KOPT-K1 (cell line): ENCODE data around the gene PDE4B.

ENCODE experiments used
- H3K27ac ChIP-seq: fragments of 200-600 bp; sonication (generic); 2 replicates; pipeline ENCODE4 v1.5.1; 2016; ENCODE audit warnings: antibody characterized with exemption, mild to moderate bottlenecking, low read depth, low read length; ENCODE audit not compliant: poor library complexity, severe bottlenecking
- H3K36me3 ChIP-seq: fragments of 200-600 bp; sonication (generic); 2 replicates; pipeline ENCODE4 v1.5.1; 2017; ENCODE audit warnings: antibody characterized with exemption, mild to moderate bottlenecking, low read length, moderate library complexity; ENCODE audit not compliant: insufficient read depth
- H3K9me3 ChIP-seq: fragments of 200-600 bp; sonication (generic); 2 replicates; pipeline ENCODE4 v1.5.1; 2017; ENCODE audit warnings: antibody characterized with exemption, low read length, mild to moderate bottlenecking; ENCODE audit not compliant: insufficient read depth, poor library complexity, severe bottlenecking

PDE4B gene

DNA sequence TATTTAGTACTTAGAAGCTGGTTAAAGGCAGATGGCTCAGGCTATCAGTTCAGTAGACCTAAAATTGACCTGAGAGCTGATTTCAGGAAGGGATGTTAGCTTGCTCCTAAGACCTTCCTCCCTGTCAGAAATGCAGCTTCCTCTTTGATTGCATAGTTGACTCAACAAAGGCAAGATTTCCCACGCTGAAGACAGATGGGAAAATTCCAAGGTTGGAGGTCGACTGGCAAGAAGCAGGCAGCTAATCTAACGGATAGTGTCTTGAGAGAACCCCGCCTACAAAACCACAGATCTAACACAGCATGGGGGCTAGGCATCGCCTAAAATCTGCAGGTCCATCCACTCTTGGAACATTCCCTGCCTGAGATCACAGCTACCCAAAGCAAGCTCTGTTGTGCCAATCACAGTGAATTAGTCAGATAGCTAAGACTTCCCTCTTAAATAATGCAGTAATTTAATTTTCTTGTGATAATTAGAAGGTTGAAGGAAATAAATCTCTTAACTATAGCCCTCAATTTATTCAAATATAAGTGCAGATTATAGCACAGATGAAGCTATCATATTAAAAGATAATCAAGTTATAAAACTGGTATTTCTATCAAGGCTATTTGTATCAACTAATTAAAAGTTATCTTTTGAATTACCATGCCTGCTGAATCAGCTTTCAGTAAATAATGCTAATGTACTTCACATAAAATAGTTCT lies 383.5 kb downstream of the PDE4B start:
- no peaks in the 10 kb centered on the region for H3K9me3 ChIP-seq
- no peaks in the 10 kb centered on the region for H3K36me3 ChIP-seq
- no peak overlapping the region for H3K27ac ChIP-seq

DNA sequence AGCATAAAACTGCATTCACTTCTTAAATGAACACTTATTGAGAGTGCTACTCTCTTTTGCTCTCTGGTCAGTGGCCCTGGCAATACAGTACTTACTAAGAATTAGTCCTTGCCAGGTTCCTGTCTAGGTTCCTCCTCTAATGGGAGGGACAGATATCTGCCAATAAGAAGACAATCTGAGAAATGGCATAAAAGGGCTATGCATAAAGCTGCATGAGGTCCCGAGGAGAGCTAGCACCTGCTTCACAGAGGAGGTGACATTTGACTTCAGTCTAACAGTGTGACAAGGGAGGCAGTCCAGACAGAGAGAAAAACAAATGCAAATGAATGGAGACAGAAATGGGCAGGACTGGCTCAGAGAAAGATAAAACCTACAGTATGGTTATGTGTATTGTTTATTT lies 384.1 kb downstream of the PDE4B start:
- Histone ChIP-seq H3K9me3 (no peaks in the 10 kb centered on the region), H3K36me3 (no peaks in the 10 kb centered on the region), H3K27ac (no peak overlapping the region)

DNA sequence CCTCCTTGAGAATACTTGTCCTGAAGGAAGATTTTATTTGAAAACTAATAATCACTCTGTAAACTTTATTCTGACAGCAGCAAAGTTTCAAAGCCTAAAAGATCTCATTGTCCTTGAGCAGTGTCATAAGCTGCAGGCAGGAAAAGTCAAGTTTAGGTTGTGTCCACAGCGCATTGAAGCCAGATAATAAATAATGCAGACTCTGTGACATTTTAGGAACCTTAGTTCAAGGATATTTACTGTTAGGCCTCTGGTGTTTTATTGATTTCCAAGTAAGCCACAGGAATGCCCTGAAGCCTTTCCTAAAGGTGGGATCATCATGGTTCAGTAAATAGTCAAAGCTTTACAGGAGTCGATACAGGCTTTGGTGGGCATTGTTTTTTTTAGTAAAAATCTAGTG lies 384.8 kb downstream of the PDE4B start:
- H3K9me3 ChIP-seq: no peaks in the 10 kb centered on the region
- no peak overlapping the region for H3K27ac ChIP-seq
- H3K36me3 ChIP-seq: no peaks in the 10 kb centered on the region

DNA sequence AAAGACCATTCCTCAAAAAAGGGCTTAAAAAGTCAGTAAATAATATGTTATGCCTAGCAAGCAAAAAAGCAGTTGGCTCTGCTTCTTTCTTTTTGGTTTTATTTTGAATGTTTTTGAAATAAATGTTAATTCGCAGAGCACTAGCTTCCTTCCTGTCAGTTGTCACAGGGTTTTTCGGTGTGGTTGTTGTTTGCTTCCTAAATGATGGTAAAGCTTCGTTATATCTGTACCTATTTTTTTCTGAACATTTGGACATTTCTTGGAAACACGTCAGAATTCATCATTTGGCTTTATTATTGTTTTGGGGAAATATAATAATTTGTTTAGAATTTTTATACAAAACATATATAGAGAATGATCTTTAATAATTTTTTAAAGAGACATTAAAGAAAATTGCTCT lies 389.3 kb downstream of the PDE4B start:
- no peaks in the 10 kb centered on the region for H3K36me3 ChIP-seq
- no peak overlapping the region for H3K27ac ChIP-seq

DNA sequence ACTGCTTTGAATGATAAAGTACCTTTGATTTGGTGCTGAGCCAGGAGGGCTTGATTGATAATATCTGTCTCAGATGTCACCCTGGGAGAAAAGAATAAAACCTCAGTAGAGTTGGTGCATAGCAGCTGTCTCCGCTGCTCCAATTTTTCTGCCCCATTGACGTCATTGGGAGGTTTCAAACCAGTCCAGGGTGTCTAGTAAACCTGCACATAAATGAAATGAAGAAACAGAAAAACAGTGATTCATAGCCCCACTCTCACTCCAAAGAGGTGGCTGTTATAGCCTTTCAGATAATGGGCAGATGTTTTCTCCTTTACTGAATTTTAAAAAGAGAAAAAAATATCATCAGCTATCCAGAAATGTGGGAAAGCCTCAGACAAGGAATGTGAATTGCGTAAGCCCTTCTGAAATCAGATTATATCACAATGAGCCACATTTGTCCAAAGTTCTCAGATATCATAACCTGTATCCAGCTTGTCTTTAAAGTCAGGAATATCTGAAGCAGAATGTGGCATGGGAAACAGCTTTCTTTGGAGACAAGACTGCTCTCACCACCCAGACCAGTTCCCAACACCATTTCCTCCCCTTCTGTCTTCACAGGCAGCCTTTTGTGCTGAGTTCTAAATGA lies 390.0 kb downstream of the PDE4B start:
- Histone ChIP-seq H3K27ac (no peak overlapping the region), H3K9me3 (no peaks in the 10 kb centered on the region), H3K36me3 (no peaks in the 10 kb centered on the region)

More for the DNA sequence above, 389.3 kb downstream of the PDE4B start:
- H3K9me3 ChIP-seq: no peaks in the 10 kb centered on the region

DNA sequence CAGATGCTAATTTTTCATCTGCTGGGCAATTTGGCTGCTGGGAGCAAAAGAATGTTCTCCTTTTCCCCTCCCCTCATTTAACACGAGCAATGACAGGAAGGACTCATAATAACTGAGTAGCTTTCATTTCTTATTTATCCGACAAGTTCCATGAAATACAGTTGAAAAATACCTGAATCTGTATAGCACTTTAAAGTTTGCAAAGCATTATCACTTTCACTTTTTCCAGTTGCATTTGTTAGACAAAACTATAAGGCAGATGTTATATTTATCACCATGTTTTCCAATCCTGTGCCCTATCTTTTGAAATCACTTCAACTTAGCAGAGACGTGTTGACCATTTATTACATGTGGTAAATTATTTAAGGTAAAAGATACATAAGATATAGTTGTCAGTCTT lies 390.7 kb downstream of the PDE4B start:
- Histone ChIP-seq H3K27ac (no peak overlapping the region), H3K36me3 (no peaks in the 10 kb centered on the region), H3K9me3 (no peaks in the 10 kb centered on the region)

DNA sequence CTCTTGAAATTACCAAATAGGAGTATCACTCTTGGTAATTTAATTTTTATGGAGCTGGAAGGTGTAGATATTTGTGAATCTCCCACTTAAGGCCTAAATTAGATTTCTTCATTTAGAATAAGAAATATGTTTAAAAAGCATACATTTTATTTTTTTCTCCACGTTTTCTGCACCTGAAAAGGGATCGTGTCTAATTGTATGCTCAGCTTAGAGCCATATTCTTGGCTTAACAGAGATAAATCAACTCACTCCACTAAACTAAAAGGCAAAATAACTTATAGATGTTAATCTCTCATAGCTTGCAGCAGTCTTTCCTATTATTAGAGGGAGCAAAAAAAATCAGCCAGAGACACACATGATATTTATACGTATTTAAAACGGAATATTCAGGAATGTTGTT lies 404.4 kb downstream of the PDE4B start:
- Histone ChIP-seq H3K36me3 (no peaks in the 10 kb centered on the region), H3K9me3 (no peaks in the 10 kb centered on the region), H3K27ac (no peak overlapping the region)

DNA sequence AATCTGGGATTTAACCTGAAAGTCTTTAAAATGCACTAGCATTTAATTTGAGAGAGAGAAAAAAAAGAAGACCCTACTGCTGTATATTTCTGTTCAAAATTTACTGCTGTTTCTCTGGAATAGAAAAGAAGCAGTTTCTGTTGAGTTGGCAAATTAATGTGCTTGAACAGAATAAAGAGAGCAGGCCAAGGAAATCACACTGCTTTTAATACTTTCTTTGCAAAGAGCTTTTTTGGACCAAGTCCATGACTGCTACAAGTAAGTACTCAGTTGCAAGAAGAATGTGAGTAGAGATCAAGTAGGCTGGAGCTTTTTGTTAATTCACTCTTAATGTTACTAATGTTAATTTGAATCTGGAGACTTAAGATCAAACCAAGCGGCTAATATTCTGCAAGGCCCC lies 405.1 kb downstream of the PDE4B start:
- Histone ChIP-seq H3K9me3 (no peaks in the 10 kb centered on the region), H3K27ac (no peak overlapping the region), H3K36me3 (no peaks in the 10 kb centered on the region)

DNA sequence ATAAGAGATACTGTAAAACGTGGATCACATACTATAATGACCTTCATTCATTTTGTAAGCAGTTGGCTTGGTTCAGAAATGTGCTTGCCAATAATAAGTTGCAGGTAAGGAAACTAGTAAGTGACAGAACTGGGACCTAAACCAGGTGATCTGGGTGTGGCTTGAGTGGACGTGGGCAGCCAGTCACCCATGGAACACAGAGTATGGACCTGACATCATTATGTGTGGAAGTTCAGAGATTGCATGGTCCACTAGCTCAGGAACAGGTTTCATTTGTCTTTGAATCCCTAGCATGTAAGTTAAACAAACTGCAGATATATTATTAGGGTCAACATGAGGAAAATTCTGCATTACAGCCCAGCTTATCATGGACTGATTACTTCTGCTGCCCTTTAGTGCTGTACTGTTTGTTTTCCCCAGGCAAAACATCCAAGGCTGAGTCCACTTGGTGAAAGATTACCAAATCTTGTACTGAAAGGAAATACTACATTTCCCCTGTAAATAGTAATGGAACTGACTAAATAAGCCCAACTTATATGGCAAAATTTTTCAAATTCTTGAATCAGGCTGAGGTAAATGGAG lies 414.0 kb downstream of the PDE4B start:
- Histone ChIP-seq H3K27ac (no peak overlapping the region), H3K36me3 (no peaks in the 10 kb centered on the region), H3K9me3 (no peaks in the 10 kb centered on the region)

DNA sequence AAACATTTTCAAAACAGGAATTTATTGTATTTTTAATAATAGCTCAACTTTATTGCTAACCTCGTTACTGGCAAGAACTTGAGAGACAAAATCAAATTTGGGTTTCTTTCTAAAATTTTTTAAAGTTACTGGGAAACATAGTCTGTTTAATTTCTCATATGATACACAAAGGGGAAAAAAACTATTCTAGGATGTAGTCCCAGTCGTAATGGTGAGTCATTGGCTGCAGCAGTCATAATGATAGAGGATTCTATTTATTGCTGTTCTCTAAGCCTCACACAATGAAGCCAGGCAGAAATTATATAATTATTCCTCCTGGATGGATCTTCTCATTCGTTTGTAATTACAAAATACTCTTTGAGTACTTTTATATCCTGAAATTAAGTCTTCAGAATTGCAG lies 414.8 kb downstream of the PDE4B start:
- Histone ChIP-seq H3K27ac (no peak overlapping the region), H3K9me3 (no peaks in the 10 kb centered on the region), H3K36me3 (no peaks in the 10 kb centered on the region)

DNA sequence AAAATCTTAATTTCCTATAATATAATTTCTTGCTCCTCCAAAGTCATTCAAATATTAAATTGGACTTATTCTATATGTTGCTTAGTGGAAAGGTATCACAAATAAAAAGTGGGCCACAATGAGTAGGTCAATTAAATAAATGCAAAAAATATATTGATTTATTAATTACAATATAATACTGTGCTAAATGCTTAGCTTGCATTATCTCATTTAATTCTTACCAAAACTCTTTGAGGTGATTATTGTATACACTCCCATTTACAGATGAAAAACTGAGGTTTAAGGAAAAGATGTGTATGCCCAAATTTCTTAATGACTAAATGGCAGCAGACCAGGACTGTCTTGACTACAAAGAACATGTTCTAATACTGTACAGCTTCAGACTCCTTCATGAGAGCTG lies 415.9 kb downstream of the PDE4B start:
- Histone ChIP-seq H3K36me3 (no peaks in the 10 kb centered on the region), H3K27ac (no peak overlapping the region), H3K9me3 (no peaks in the 10 kb centered on the region)

DNA sequence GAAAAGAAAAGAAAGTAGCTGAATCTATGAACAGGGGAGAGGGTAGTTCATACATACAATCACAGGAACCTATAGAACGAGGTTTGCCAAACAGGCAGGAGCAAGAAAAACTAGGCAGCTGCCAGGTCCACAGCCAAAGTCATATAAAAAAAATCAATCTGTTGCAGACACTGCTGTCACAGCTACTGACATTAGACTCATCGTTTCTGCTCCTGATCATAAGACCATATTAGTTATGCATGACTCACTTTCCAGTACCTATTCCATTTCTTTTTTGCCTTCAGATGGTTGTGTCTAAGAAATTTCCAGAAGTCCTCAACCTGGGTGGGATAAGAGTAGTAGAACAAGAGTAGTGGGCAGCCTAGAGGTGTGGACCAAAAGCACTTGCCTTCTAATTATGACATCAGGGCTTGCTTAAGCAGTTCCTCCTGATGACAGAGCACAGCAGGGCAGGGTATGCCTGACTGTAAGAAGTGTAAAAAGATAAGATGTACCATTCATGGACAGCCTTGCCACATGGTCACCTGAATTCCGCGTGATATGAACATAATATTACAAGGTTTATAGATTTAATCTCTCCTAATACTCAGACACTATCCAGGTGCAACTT lies 418.0 kb downstream of the PDE4B start:
- Histone ChIP-seq H3K9me3 (no peaks in the 10 kb centered on the region), H3K27ac (no peak overlapping the region), H3K36me3 (no peaks in the 10 kb centered on the region)

DNA sequence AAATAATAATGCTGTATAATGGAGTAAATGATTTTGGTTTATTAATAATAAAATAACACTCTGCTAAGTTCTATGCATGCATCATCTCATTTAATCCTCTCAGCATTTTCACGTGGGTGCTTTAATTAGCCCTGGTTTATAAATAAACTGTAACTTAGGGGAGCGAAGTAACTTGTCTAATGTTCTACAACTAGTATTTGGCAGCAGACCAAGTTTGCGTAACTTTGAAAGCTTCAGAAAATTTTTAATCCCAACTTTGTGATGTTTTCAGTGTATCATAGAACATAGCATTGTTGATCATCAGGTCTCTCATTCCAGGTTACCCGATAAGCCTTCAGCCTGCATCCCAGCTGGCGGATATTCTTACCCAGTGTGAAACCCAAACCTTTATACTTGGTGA lies 418.8 kb downstream of the PDE4B start:
- Histone ChIP-seq H3K9me3 (no peaks in the 10 kb centered on the region), H3K36me3 (no peaks in the 10 kb centered on the region), H3K27ac (no peak overlapping the region)

DNA sequence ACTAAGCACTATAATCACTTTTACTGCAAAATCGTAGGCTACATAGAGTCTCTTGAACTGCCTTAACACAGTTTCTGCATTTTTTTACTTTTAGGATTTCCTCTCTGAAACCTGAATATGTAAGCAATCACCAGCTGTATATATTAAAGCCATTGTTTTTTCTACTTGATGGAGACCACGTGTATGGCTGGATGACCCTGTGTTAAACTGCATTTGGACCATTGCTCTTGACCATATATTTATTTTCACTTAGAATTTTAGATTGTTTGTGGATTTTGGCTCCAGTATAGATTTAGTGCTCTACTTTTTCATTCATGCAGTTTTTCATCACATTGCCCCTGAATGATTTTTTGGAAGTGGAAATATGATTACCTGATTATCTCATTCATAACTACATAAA lies 420.8 kb downstream of the PDE4B start:
- Histone ChIP-seq H3K9me3 (no peaks in the 10 kb centered on the region), H3K27ac (no peak overlapping the region), H3K36me3 (no peaks in the 10 kb centered on the region)

DNA sequence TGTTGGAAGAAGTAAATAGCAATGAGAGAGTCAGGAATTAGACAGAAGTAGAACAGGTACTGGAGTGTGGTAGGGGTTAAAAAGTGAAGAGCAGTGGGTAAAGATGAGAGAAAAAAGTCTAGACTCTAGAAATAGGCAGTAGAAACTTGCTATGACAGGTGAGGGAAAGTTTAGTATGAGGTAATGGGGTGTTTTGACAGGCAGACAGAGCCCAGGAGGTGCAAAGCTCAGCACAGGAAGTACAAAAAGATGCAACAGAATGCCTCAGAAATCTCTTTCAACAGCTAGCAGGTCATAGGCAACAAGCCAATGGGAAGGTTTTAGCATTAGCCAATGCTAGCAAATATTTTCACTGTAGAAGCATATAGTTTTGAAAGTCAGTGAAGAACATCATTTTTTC lies 422.2 kb downstream of the PDE4B start:
- no peaks in the 10 kb centered on the region for H3K36me3 ChIP-seq
- no peak overlapping the region for H3K27ac ChIP-seq
- no peaks in the 10 kb centered on the region for H3K9me3 ChIP-seq
